Measurements from ENCODE around the gene CD53. TPM values are rescaled to one million over a fixed set of nuclear protein-coding genes. Genes with fewer than 3 reads are reported as not detected.
"Not testable (repeated sequence)": the region's sequence is repeated elsewhere in the genome, so short reads cannot be mapped to it uniquely, and the experiment has no call there.

Gene CD53
- 100 to 1,000 TPM; 251 to 257 TPM for total RNA-seq

- CTCF ChIA-PET: interaction anchor here (0.7 to 2.5 kb wide), 8 partner anchors 13 to 266 kb away, joined by 3 to 12 read pairs (median 4); no protein-coding TSS in a partner anchor
Observed at GRCh38 chr1:110872745-110873720, at the start of gene CD53. TSS of gene CD53 (plus strand) at chr1:110873148. CDS start at chr1:110891409, 18,261 bp downstream.

GRCh38 chr1:110824192-110824591 lies 48.8 kb upstream of the CD53 start:
- no peak overlapping the region for H3K27ac Mint-ChIP-seq
- H3K36me3 Mint-ChIP-seq (ENCODE audit: low read depth): no peaks in the 10 kb centered on the region
- H3K4me3 Mint-ChIP-seq: no peak overlapping the region
- DNase-seq (no peak), ATAC-seq (no peak)
- H3K4me1 Mint-ChIP-seq (ENCODE audit: low read depth): peaks cover 2% of the 10 kb centered on the region
- H3K9me3 Mint-ChIP-seq: peaks cover 4% of the 10 kb centered on the region
- no peak for TF ChIP-seq CTCF (IDR thresholded peaks at IDR 0.05)
- H3K27me3 Mint-ChIP-seq: no peaks in the 10 kb centered on the region
- POLR2A ChIA-PET: no interaction called here
- intact Hi-C loops (cut with micrococcal nuclease): no loop called here
- CTCF ChIA-PET: no interaction called here

More at GRCh38 chr1:110872745-110873720, at the start of gene CD53:
- Mint-ChIP-seq H3K36me3 (ENCODE audit: low read depth) (peaks cover 39% of the 10 kb centered on the region), H3K27ac (peak within 1 kb of the TSS; percentile 99), H3K9me3 (peaks cover 7% of the 10 kb centered on the region), H3K4me3 (peak within 1 kb of the TSS; percentile 91), H3K27me3 (no peaks in the 10 kb centered on the region), H3K4me1 (ENCODE audit: low read depth) (peaks cover 31% of the 10 kb centered on the region)
- POLR2A ChIA-PET: interaction anchor here (0.8 to 6.3 kb wide), 15 partner anchors 10 to 267 kb away, joined by 3 to 65 read pairs (median 5); partner anchors contain the start of genes CEPT1, DRAM2, KCNA3 and LRIF1
- DNase-seq (peak; percentile 71), ATAC-seq (peak; percentile 35)
- TF ChIP-seq CTCF (IDR thresholded peaks at IDR 0.05): no peak
- intact Hi-C loops (cut with micrococcal nuclease): loop anchor here (10.0 kb wide), 2 partner anchors 198 to 238 kb away; partner anchors contain the start of gene KCNA3

- ATAC-seq (peak; percentile 97), DNase-seq (peak; percentile 22)
- peaks cover 2% of the 10 kb centered on the region for H3K9me3 Mint-ChIP-seq
- H3K4me3 Mint-ChIP-seq: no peak overlapping the region
- H3K4me1 Mint-ChIP-seq (ENCODE audit: low read depth): peaks cover 9% of the 10 kb centered on the region
- no peaks in the 10 kb centered on the region for H3K27me3 Mint-ChIP-seq
- H3K27ac Mint-ChIP-seq: no peak overlapping the region
- ChIA-PET POLR2A (no interaction called here), CTCF (interaction anchor here (0.6 to 6.1 kb wide), 30 partner anchors 10 to 397 kb away, joined by 3 to 110 read pairs (median 4); partner anchors contain the start of gene CD53)
- TF ChIP-seq CTCF (IDR thresholded peaks at IDR 0.05): peak; percentile 92
- intact Hi-C loops (cut with micrococcal nuclease): loop anchor here (2.0 kb wide), 1 partner anchor 47 kb away; no protein-coding TSS in a partner anchor
- no peaks in the 10 kb centered on the region for H3K36me3 Mint-ChIP-seq (ENCODE audit: low read depth)
Observed at GRCh38 chr1:110829955-110830553, 42.9 kb upstream of the CD53 start.

DNA sequence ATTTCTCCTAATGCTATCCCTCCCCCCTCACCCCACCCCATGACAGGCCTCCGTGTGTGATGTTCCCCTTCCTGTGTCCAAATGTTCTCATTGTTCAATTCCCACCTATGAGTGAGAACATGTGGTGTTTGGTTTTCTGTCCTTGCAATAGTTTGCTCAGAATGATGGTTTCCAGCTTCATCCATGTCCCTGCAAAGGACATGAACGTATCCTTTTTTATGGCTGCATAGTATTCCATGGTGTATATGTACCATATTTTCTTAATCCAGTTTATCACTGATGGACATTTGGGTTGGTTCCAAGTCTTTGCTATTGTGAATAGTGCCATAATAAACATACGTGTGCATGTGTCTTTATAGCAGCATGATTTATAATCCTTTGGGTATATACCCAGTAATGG lies 39.2 kb upstream of the CD53 start:
- POLR2A ChIA-PET: interaction anchor here (1.0 kb wide), 1 partner anchor 46 kb away, joined by 3 read pairs; no protein-coding TSS in a partner anchor

GRCh38 chr1:110846861-110847260 lies 26.1 kb upstream of the CD53 start:
- ATAC-seq: no peak
- no peak overlapping the region for H3K27ac Mint-ChIP-seq
- ChIA-PET POLR2A (no interaction called here), CTCF (no interaction called here)
- no peak overlapping the region for H3K4me3 Mint-ChIP-seq
- H3K27me3 Mint-ChIP-seq: no peaks in the 10 kb centered on the region
- no peaks in the 10 kb centered on the region for H3K36me3 Mint-ChIP-seq (ENCODE audit: low read depth)
- intact Hi-C loops (cut with micrococcal nuclease): no loop called here
- H3K9me3 Mint-ChIP-seq: no peaks in the 10 kb centered on the region
- H3K4me1 Mint-ChIP-seq (ENCODE audit: low read depth): peaks cover 7% of the 10 kb centered on the region
- no peak for TF ChIP-seq CTCF (IDR thresholded peaks at IDR 0.05)
- DNase-seq: no peak

More for the DNA sequence above, 39.2 kb upstream of the CD53 start:
- ATAC-seq; H3K4me1 Mint-ChIP-seq (ENCODE audit: low read depth); H3K4me3 Mint-ChIP-seq; H3K27me3 Mint-ChIP-seq; DNase-seq; H3K36me3 Mint-ChIP-seq (ENCODE audit: low read depth); H3K27ac Mint-ChIP-seq; H3K9me3 Mint-ChIP-seq; intact Hi-C loops (cut with micrococcal nuclease): not testable (repeated sequence)
- CTCF ChIA-PET: interaction anchor here (0.9 to 1.6 kb wide), 2 partner anchors 53 to 68 kb away, joined by 3 to 5 read pairs; no protein-coding TSS in a partner anchor
